Stimulated activated CD4-positive, alpha-beta T cell treated with anti-CD3 and anti-CD28 coated beads, Interleukin-1b, Interleukin-23, amount 100 ng/mL, for 4 hours (primary cell): ENCODE data around the gene HERC4.
"Not testable (repeated sequence)": the region's sequence is repeated elsewhere in the genome, so short reads cannot be mapped to it uniquely, and the experiment has no call there.

Experiments
- DNase-seq, 2 donors: peaks; one replicate each; pipeline ENCODE4 v3.0.0-alpha.2; 2020; ENCODE audit warnings: low read depth in 2 of 2

HERC4 gene

DNA sequence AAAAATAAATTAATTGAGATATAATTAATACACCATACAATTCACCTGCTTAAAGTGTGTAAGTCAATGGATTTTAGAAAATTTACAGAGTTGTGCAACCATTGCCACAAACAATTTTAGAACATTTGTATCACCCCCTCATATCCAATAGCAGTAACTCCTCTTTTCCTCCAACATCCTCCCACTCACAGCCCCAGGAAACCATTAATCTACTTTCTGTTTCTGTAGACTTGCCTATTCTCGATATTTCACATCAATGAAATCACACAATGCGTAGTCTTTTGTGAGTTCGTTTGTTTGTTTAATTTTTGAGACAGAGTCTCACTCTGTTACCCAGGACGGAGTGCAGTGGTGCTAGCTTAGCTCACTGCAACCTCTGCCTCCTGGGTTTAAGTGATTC is 13.7 kb upstream of the HERC4 start:
- no peak for DNase-seq

DNA sequence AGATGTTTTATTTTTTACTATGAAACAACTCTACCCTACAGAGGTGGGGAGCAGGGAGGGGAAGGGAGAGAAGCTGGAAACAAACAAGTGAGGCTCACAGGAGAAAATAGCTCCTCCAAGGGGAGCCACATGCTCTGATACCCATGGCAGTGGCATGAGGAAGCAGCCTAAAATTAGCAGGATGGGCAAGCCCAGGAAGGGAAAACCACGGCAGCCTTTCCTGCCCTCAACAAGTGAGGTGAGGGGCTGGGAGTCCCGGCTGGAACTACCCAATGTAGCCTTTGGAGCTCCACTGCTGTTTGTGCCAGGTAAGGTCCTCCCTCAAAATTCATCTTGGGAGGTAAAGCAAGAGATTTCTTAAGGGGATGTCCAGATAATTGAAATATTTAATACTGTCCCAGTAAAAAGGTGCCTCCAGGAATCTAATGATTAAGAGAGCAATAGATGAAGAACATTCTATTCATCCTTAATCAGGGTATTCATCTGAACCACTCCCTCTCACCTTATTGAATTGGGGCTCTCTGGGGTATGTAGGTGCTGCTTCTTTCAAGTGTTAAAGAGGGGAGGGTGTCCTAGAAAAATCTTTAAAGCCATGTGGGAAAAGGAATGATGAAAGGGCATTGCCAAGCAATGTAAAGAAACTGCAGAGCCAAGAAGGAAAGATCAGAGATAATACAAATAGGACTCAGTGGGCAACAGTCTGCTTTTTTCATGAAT is 12.8 kb upstream of the HERC4 start:
- no peak for DNase-seq

DNA sequence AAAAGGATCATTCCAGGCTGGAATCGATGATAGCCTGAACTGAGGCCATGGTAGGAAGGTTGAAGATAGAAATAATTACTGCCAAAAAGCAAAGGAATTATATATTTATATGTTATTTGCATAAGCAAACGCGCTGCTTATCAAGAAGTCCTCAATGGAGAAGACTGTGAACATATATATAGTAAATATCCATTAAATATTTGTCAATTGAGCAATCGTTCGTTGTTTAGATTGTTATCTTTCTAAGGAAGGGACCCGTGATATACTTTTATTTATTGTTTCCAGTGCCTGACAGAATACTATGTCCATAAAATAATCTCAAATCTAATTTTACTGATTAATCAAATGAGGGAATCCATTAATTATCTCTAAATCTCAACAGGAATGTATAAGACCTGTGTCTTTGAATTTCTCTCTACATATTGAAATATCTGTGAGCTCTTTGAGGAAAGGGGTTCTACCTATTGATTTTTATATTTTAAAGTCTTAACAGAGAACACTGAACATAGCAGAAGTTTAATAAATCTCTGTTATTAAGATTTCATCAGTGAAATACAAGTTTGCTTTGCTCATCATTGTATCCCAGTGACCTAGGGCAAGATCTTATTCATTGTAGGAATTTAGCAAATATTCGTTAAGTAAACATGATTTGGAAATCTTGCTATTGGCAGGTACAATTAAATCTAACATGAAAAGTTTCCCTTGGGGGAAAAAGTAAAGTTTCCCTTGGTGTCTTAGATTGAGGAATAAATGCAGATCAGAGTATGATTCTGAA is 12.0 kb upstream of the HERC4 start:
- no peak for DNase-seq

DNA sequence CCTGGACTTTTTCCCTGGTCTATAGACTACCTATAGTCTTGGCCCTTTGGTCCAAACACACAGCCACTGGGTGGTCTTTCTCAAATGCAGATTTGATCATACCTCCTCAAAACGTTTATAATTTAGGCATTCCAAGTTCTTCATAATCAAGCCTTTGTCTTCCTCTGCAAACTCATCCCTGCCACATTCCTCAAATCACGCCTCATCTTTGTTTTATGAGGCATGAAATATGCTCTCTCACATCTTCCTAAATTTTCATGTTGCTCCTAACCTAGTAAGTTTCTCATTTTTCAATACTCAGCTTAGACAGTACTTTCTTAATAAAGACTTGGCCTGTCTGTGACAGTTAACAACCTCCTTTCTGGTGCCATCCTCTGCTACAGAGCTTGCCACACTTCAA is 10.9 kb upstream of the HERC4 start:
- DNase-seq: no peak

DNA sequence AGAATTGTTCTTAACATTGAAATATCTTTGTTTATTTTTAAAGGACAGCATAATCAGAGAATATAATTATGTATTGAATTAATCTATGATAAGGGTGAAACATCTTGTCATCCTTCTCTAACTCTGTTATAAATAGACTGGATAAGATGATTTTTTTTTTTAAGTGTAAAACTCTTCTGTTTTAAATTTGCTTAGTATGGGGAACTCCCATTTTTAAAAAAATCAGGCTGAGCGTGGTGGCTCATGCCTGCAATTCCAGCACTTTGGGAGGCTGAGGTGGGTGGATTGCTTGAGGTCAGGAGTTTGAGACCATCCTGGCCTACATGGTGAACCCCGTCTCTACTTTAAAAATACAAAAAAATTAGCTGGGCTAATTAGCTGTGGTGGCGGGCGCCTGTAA is 9.4 kb upstream of the HERC4 start:
- no peak for DNase-seq

DNA sequence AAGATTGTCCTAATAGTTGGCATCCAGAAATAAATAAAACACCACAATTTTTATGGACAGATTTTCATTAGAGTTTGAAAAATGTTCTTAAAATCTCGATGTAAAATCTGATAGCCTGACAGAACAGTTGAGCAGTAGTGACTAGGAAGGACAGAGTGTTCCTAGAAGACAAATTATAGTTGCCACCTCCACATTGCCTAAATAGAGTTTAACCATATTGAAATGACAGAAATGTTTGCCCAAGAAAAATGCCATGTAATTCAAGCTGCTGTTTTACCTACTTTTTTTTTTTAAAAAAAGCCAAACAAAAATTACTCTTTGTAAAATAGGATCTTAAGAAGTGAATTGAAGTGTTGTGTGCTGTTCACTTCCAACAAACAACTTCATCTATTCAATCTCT is 8.9 kb upstream of the HERC4 start:
- no peak for DNase-seq

DNA sequence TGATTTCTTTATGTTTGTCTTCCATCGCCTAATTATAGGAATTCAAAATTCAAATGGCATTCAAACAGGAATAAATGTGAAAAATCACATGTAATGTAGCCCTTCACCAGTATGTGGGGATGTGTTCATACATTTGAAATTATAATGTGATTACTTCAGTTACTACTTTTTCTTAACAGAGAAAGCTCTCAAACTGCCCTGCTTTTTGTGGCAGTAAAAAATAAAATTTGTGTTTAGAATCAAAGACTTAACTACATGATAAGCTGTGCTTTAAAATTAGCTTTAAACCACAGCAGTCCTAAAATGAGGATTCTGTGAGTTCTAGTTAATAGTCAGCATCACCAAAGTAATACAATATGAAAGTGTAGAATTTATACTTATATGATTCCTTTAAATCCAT is 7.8 kb upstream of the HERC4 start:
- DNase-seq: no peak

DNA sequence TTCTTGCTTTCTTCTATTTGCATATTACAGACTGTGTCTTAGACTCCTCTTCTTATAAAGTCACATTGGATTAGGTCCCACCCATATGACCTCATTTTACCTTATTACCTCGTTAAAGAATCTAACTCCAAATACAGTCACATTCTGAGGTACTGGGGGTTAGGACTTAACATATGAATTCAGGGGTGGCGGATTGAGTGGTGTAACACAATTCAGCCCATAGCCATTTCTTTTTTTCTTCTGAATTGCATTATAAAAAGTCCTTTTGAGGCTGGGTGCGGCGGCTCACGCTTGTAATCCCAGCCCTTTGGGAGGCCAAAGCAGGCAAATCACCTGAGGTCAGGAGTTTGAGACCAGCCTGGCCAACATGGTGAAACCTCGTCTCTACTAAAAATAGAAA is 6.8 kb upstream of the HERC4 start:
- no peak for DNase-seq

DNA sequence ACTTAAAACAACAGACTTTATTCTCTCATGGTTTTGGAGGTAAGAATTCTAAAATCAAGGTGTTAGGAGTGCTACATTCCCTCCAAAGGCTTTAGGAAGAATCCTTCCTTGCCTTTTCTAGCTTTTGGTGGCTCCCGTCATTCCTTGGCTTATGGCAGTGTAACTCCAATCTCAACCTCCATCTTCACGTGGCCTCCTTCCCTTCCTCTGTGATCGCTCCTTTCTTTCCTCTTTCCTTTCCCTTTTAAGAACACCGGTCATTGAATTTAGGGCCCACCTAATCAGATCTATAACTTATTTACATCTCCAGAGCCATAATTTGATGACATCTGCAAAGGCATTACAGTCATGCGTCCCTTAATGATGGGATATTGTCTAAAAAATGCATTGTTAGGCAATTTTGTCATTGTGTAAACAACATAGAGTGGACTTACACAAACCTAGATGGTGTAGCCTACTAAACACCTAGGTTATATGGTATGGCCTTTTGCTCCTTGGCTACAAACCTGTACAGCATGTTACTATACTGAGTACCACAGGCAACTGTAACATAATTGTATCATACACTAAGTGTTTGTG is 5.9 kb upstream of the HERC4 start:
- no peak for DNase-seq

DNA sequence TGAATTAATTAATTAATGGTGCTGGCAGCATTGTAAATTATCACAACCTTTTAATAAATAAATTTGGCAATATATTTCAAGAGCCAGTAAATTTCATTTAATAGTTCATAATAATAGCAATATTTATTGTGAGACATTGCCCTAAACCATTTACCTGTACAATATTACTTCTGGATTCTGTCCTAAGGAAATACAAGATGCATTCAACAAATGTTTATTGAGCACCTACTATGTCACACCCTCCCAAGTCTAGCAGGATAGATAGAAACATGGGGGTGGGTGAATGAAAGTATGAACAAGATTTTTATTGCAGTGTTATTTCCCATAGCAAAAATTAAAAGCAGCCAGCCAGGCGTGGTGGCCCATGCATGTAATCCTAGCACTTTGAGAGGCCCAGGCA is 4.4 kb upstream of the HERC4 start:
- no peak for DNase-seq

DNA sequence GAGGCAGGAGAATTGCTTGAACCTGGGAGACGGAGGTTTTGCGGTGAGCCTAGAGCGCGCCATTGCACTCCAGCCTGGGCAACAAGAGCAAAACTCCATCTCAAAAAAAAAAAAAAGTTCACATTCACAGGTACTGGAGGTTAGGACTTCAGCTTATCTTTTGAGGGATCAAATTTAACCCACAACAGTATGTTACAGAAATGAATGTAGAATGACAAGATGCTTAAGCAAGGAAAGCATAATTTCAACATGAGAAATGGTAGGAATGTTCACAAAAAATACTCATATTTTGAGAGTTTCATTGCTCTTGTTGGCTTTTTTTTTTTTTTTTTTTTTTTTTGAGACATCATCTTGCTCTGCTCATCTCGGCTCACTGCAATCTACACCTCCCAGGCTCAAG is 1.9 kb upstream of the HERC4 start:
- DNase-seq: no peak

DNA sequence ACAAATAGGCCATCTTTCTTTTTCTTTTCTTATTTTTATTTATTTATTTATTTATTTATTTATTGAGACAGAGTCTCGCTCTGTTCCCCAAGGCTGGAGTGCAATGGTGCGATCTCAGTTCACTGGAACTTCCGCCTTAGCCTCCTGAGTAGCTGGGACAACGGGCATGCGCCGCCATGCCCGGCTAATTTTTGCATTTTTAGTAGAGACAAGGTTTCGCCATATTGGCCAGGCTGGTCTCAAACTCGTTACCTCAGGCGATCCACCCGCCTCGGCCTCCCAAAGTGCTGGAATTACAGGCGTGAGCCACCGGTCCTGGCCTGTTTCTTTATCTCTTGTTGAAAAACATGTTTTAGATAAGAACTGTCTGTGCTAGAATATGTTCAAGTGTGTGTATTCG is 998 bp upstream of the HERC4 start:
- not testable (repeated sequence) for DNase-seq

DNA sequence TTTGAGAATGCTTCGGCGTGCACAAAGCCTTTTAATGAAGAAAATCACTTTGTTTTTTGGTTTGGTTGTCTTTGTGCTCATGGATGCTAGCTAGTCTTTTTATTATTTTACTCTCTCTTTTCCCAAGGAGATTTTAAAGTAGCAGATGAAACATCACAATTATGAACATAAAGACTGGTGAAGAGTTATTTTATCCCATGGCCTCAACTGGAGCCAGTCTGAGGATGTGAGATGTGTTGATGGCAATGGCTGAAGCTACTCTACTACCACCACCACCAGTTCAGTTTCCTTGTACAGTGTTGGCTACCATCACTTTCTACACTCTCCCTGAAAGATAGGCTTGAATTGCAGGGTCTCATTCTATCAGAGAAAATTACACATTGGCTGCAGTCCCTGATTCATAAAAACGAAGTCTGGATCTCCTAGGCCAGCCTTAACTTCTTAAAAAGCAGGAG is 494 bp upstream of the HERC4 start:
- no peak for DNase-seq

DNA sequence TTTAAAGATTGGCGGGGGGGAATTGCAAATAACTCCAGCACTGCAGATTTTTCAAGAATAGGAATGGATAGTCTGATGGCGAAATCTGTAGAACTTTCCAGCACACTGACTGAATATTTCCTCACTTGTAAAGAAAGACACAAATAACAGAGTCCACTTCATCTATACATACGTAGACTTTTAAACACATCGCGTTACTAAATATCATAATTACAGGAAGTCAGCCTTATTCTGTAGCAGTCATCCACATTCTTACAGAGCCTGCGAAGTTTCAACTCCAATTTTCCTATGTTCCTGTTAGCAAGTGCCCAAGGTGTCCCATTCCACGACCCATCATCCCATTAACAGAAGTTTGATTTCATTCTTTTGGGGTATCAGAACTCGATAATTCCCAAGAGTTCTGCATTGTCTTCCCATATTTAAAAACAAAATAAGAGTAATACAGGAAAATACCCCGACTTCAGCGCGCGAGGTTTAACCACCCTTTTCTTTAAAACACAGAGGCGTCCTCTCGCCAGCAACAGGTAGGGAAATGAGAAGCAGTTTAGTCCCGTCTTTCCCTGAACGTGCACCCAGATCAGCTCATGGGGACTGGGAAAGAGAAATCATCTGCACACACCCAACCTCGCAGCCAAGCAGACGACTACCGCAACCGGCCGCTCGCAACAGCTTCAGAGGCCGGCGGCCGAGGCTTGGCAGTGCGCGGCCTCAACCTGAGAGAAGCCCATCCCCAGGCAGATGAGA is 880 bp downstream of the HERC4 start:
- peak in 1 of 2 donors; percentile 5 for DNase-seq

DNA sequence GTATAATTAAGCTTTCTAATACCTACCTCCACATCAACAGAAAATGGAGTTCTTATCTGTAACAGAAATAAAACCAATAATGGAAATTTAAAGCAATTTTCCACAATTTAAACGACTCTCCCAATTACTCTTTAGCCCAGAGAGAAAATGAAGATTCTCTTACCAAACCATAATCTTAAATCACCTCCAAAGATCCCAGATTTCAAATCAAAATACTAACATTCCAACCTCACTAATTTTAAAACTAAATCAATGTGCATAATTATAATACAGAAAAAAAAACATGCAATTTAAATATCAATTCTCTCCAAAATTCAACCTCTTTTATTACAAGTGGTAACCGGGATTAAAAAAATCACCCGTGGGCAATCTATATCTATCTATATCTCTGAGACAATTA is 1.5 kb downstream of the HERC4 start:
- DNase-seq: no peak

DNA sequence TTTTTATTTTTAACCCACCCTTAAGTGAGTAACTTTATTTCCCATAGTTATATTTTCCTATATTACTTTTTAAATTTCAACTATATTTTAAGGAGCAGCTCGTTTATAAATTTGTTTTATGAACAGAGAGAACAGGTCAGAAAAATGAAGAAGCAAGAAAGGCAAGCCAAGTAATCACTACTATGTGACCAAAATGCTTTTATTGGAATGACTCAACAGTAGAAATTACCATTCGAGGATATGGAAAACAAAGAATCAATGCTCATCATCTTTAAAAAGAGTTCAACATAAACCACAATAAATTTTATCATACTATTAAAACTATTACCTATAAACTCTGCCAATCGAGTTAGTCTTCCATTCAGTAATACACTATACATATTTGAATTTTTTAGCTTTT is 7.6 kb downstream of the HERC4 start:
- no peak for DNase-seq

DNA sequence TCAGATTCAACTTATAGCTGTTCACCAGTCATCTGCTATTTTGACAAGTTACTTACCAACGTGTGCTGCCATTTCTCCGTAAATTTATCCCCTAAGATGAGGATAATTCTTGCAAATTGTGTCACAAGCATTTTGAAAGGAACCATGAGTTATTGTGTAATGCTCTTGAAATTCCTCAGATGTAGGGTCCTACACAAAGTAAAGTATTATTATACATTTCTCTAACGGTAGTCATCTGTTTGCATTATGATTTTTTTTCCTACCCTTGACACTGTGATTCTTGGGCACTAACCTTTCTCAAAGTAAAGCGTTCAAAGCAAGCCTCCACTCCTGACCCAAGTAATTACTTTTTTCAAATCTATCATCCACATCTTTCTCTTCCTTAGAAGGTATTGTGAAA is 8.1 kb downstream of the HERC4 start:
- DNase-seq: no peak

DNA sequence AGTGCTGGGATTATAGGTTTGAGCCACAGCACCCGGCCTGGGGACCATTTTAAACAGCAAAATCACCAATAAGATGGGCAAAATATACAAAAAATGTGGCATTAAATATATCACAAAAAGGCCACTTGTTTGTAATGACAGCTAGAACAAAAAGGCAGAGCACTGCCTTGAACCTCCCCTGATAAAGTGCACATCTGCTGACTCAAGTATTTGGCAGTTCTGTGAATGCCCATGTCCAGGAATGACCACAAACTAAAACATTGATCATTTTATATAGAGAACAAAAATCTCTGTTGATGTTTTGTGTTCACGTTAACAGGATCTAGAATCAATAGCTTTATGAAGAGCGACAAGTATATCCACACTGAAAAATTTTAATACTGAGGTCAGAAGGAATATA is 21.5 kb downstream of the HERC4 start:
- no peak for DNase-seq

DNA sequence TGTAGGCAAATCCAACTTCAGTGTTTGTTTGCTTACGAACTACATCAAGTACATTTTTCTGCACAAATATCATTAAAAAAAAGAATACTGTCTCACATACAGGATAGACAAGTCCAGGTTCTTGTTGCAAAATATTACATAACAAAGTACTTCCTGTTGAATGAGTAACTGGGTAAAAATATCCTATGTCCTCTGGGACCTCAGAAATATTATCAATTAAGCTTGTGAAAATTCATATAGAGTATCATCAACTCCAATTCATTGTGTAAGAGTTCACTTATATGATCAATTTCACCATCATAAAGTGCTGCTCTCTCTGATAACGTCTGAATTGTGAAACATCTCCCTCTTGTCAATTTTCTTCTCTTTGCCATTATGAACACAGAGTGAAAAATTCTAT is 22.6 kb downstream of the HERC4 start:
- no peak for DNase-seq

DNA sequence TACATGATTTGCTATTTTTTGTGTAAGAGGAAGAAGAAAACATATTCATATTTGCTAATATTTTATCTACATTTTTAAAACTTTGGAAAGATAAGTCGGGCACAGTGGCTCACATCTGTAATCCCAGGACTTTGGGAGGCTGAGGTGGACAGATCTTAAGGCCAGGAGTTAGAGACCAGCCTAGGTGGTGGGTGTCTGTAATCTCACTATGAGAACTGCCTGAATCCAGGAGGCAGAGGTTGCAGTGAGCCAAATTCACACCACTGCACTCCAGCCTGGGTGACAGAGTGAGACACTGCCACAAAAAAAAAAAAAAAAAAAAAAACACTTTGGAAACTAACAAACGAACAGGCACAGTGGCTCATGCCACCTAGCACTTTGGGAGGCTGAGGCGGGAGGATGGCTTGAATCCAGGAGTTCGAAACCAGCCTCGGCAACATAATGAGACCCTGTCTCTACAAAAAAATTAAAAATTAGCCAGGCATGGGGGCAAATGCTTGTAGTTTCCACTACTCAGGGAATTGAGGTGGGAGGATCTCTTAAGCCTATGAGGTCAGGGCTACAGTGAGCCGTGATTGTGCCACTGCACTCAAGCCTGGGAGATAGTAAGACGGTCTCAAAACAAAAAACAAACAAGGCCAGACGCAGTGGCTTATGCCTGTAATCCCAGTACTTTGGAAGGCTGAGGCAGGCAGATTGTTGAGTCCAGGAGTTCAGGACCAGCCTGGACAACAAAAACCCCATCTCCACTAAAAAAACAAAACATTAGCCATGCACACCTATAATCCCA is 25.6 kb downstream of the HERC4 start:
- DNase-seq: no peak

DNA sequence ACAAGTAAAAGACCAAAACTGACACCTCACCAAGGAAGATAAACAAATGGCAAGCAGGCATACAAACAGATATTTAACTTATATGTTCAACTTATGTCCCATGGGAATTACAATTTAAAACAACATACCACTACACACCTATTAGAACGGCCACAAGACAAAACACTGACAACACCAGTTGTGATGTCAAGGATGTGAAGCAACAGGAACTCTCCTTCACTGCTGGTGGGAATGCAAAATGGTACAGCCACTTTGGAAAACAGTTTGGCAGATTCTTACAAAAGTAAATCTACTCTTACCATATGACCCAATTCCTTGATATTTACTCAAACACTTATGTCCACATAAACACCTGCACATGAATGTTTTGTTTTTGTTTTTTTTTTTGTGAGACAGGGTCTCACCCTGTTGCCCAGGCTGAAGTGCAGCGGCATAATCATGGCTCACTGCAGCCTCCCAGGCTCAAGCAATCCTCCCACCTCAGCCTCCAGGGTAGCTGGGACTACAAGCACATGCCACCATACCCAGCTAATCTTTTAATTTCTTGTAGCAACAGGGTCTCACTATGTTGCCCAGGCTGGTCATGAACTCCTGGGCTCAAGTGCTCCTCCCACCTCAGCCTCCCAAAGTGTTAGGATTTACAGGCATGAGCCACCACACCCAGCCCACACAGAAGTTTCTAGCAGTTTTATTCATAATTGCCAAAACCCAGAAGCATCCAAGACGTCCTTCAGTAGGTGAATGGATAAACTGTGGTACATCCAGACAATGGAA is 27.3 kb downstream of the HERC4 start:
- DNase-seq: no peak
